Cardiac muscle cell (in vitro differentiated cells and primary cell): ENCODE results near the gene SERP2. TPM values are rescaled to one million over a fixed set of nuclear protein-coding genes. Genes with fewer than 3 reads are reported as not detected.
A peak's percentile ranks its signal among the peaks of the same experiment; 100 is the strongest.
"Not testable (repeated sequence)": the region's sequence is repeated elsewhere in the genome, so short reads cannot be mapped to it uniquely, and the experiment has no call there.

Experiments
- DNase-seq, 2 donors: peaks; one replicate each; pipeline versions ENCODE4 v3.0.0 to v3.0.0-alpha.2; 2010 to 2017; ENCODE audit warnings: low read depth in 1 of 2, low spot score in 1 of 2
- H3K27ac ChIP-seq: fragments of 200-600 bp; sonication (generic); 2 replicates; pipeline ENCODE4 v1.5.1; 2016
- H3K27me3 ChIP-seq: fragments of 200-600 bp; sonication (generic); 2 replicates; pipeline ENCODE4 v1.6.0; 2016; ENCODE audit warnings: control low read depth
- H3K36me3 ChIP-seq: fragments of 200-600 bp; sonication (generic); 2 replicates; pipeline ENCODE4 v1.5.1; 2016; ENCODE audit warnings: control low read depth
- H3K4me1 ChIP-seq: fragments of 200-600 bp; sonication (generic); 2 replicates; pipeline ENCODE4 v1.8.1; 2017; ENCODE audit warnings: low read depth, mild to moderate bottlenecking, mixed run types
- H3K4me3 ChIP-seq: fragments of 200-600 bp; sonication (generic); 2 replicates; pipeline ENCODE4 v1.5.1; 2016; ENCODE audit warnings: mild to moderate bottlenecking
- H3K9me3 ChIP-seq: fragments of 200-600 bp; sonication (generic); 2 replicates; pipeline ENCODE4 v1.5.1; 2017; ENCODE audit warnings: low read depth, mild to moderate bottlenecking, control low read depth
- polyA plus RNA-seq: library from polyadenylated mRNA; unstranded; fragments of >200 nt; fragmentation: Nextera tagmentation; extraction: Ambion mirVana; gene quantifications from 2 replicates; pipeline ENCODE4 v1.2.1, GENCODE V29; 2016
- total RNA-seq: library from RNA; depleted of rRNA; stranded (reverse); fragments of >200 nt; gene quantifications from 2 replicates; pipeline ENCODE4 v1.2.3, GENCODE V29; 2016
- TF ChIP-seq, protein P1 (sequence below): IDR thresholded peaks from 2 replicates; pipeline ENCODE4 v1.5.1; 2012; ENCODE audit warnings: low read depth, mild to moderate bottlenecking, low read length

Gene SERP2
- 3.5 and 8.6 TPM in 2 replicates for total RNA-seq
- polyA plus RNA-seq, result 3.5 and 9.0 TPM in 2 replicates

DNA sequence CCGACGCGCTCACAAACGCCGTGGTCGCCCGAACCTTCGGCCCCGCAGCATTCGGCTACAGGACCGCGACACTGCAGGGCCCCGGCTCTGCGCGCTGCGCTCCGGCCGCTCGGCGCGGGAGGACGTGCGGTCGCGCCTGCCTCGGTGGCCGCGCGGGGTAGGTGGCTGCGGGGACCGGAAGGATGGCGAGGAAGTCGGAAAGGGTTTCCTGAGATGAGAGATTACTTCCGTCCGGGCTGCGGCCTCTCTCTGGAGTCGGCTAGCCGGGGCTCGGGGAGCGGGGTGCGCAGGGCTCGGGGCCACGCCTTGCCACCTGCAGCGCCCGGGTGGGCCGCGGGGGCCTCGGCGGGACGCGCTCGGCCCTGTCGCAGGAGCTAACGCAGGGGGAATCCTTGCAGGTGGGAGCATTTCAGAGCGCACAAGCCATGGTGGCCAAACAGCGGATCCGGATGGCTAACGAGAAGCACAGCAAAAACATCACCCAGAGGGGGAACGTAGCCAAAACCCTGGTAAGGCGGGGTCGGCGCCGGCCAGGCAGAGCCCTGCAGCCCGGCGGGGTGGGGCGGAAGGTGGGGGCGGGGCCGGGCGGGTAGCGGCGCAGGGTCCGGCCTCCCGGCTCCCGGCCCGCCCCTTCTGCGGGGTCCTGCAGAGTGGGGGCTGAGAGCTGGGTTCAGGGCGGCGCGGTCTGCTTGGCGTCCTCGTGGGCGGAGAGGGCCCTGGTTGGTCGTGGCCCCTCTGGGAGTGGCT lies at the start of gene SERP2:
TSS of gene SERP2 (plus strand) at position 224 of the 747 bp plus-strand sequence. CDS start at position 426, 202 bp downstream.
- H3K4me3 ChIP-seq, result peak within 1 kb of the TSS; percentile 41
- peak; percentile 33 to 50 for DNase-seq
- TF ChIP-seq, protein P1, sequence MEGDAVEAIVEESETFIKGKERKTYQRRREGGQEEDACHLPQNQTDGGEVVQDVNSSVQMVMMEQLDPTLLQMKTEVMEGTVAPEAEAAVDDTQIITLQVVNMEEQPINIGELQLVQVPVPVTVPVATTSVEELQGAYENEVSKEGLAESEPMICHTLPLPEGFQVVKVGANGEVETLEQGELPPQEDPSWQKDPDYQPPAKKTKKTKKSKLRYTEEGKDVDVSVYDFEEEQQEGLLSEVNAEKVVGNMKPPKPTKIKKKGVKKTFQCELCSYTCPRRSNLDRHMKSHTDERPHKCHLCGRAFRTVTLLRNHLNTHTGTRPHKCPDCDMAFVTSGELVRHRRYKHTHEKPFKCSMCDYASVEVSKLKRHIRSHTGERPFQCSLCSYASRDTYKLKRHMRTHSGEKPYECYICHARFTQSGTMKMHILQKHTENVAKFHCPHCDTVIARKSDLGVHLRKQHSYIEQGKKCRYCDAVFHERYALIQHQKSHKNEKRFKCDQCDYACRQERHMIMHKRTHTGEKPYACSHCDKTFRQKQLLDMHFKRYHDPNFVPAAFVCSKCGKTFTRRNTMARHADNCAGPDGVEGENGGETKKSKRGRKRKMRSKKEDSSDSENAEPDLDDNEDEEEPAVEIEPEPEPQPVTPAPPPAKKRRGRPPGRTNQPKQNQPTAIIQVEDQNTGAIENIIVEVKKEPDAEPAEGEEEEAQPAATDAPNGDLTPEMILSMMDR, result no peak

GRCh38 chr13:44326961-44327360 lies 46.7 kb upstream of the SERP2 start:
- TF ChIP-seq, protein P1, result no peak
- no peaks in the 10 kb centered on the region for H3K9me3 ChIP-seq
- no peak overlapping the region for H3K27ac ChIP-seq

More for the DNA sequence above, at the start of gene SERP2:
- H3K27me3 ChIP-seq, result no peaks in the 10 kb centered on the region
- H3K4me1 ChIP-seq, result peaks cover 16% of the 10 kb centered on the region
- no peak within 1 kb of the TSS for H3K27ac ChIP-seq
- no peaks in the 10 kb centered on the region for H3K36me3 ChIP-seq
- no peaks in the 10 kb centered on the region for H3K9me3 ChIP-seq

GRCh38 chr13:44329041-44329440 lies 44.6 kb upstream of the SERP2 start:
- not testable (repeated sequence) for H3K27ac ChIP-seq, DNase-seq, H3K4me3 ChIP-seq, H3K9me3 ChIP-seq, H3K36me3 ChIP-seq, H3K27me3 ChIP-seq
- H3K4me1 ChIP-seq, result peaks cover 35% of the 10 kb centered on the region

More at GRCh38 chr13:44326961-44327360, 46.7 kb upstream of the SERP2 start:
- peaks cover 14% of the 10 kb centered on the region for H3K4me1 ChIP-seq
- H3K36me3 ChIP-seq, result no peaks in the 10 kb centered on the region
- no peak for DNase-seq
- no peaks in the 10 kb centered on the region for H3K27me3 ChIP-seq
- no peak overlapping the region for H3K4me3 ChIP-seq

DNA sequence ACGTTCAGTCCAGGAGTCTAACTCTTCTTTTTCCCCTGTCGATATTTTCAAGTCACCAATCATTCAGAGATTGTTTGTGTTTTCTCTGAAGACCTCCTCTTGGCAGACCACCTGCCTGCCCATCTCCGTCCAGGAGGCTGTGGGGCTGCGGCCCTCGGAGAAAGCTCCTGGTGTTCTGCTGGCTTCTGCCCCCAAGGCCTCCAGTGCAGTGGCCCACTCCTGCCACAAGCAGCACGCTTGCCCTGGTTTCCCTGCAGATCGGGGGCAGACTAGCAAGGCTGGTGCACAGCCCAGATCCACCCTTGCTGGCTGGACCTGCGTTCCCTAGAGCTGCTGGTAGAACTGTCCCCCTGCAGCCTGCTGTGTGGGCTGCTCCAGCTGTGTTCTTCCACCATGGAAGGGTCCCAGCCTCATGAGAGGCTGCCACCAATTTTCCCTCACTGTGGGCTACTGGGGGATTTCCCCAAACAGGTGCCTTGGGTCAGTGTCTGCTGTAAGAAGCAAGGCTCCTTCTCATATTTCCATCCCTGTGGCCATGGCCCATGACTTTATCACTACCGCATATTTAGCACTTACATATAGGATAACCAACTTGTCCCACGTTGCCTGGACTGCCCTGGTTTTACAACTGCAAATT lies 43.6 kb upstream of the SERP2 start:
- Histone ChIP-seq H3K9me3 (no peaks in the 10 kb centered on the region), H3K4me3 (no peak overlapping the region), H3K27me3 (no peaks in the 10 kb centered on the region), H3K27ac (no peak overlapping the region), H3K36me3 (no peaks in the 10 kb centered on the region), H3K4me1 (peaks cover 43% of the 10 kb centered on the region)
- TF ChIP-seq, protein P1, result no peak
- DNase-seq, result no peak

GRCh38 chr13:44331446-44331845 lies 42.2 kb upstream of the SERP2 start:
- H3K9me3 ChIP-seq, result no peaks in the 10 kb centered on the region
- TF ChIP-seq, protein P1, result no peak
- H3K4me1 ChIP-seq, result peaks cover 47% of the 10 kb centered on the region
- no peaks in the 10 kb centered on the region for H3K27me3 ChIP-seq
- peak overlapping the region; percentile 89 for H3K27ac ChIP-seq
- no peaks in the 10 kb centered on the region for H3K36me3 ChIP-seq
- DNase-seq, result peak in 1 of 2 donors; percentile 52
- H3K4me3 ChIP-seq, result no peak overlapping the region
